Measurements from ENCODE around the gene ZACN.
"Not testable (repeated sequence)": the region's sequence is repeated elsewhere in the genome, so short reads cannot be mapped to it uniquely, and the experiment has no call there.

Gene ZACN

DNA sequence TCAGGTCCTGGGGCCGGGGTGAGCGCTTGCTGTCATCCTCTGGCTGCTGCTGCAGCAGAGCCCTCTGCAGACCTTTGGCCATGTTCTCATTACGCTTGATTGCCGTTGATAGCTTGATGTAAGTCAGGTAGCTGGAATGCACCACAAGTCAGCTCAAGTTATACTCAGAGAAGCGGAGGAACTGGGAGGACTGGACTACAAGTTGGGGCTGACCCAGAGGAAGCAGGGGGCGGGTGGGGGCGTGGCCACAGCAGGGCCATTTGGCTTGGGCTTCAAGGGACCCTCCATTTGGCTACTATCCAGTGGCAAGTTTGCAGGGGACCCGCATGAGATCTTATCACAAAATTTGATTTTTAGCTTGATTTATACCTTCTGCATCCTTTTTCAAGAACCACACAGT is 32.9 kb upstream of the ZACN start:
- Histone ChIP-seq H3K36me3 (ENCODE audit: control insufficient read depth, insufficient read depth, low read length) (peaks cover 23% of the 10 kb centered on the region), H3K4me3 (ENCODE audit: low read length) (no peak overlapping the region), H3K27me3 (ENCODE audit: control insufficient read depth, insufficient read depth, low read length) (no peaks in the 10 kb centered on the region), H3K9ac (ENCODE audit: low read length) (no peak overlapping the region), H3K9me3 (ENCODE audit: control insufficient read depth, low read length) (no peaks in the 10 kb centered on the region), H3K4me1 (ENCODE audit: control insufficient read depth, insufficient read depth, low read length) (peaks cover 6% of the 10 kb centered on the region)

GRCh38 chr17:76048025-76048605 is 30.9 kb upstream of the ZACN start:
- no peak overlapping the region for H3K9ac ChIP-seq (ENCODE audit: low read length)
- H3K4me3 ChIP-seq (ENCODE audit: low read length), result no peak overlapping the region
- no peaks in the 10 kb centered on the region for H3K9me3 ChIP-seq (ENCODE audit: control insufficient read depth, low read length)
- peaks cover 11% of the 10 kb centered on the region for H3K4me1 ChIP-seq (ENCODE audit: control insufficient read depth, insufficient read depth, low read length)
- peaks cover 23% of the 10 kb centered on the region for H3K36me3 ChIP-seq (ENCODE audit: control insufficient read depth, insufficient read depth, low read length)
- no peaks in the 10 kb centered on the region for H3K27me3 ChIP-seq (ENCODE audit: control insufficient read depth, insufficient read depth, low read length)

DNA sequence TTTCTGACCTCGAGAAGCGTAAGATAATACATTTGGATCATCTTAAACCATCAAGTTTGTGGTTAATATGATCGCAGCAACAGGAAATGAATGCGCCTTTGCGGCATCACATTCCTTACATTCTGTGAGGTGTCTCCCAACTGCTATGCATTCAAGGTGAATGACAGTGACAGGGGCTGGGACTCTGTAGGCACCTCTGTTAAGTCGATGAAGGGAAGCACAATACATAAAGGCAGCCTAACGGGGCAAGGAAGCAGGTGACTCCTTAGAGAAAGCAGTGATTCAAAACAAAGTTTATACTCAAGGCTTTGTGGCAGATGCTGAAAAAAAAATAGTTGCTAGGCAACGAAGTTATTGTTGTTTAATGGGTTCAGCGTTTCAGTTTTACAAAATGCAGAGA is 30.3 kb upstream of the ZACN start:
- Histone ChIP-seq H3K9me3 (ENCODE audit: control insufficient read depth, low read length) (no peaks in the 10 kb centered on the region), H3K9ac (ENCODE audit: low read length) (no peak overlapping the region), H3K4me1 (ENCODE audit: control insufficient read depth, insufficient read depth, low read length) (peaks cover 16% of the 10 kb centered on the region), H3K4me3 (ENCODE audit: low read length) (no peak overlapping the region), H3K36me3 (ENCODE audit: control insufficient read depth, insufficient read depth, low read length) (peaks cover 23% of the 10 kb centered on the region), H3K27me3 (ENCODE audit: control insufficient read depth, insufficient read depth, low read length) (no peaks in the 10 kb centered on the region)

DNA sequence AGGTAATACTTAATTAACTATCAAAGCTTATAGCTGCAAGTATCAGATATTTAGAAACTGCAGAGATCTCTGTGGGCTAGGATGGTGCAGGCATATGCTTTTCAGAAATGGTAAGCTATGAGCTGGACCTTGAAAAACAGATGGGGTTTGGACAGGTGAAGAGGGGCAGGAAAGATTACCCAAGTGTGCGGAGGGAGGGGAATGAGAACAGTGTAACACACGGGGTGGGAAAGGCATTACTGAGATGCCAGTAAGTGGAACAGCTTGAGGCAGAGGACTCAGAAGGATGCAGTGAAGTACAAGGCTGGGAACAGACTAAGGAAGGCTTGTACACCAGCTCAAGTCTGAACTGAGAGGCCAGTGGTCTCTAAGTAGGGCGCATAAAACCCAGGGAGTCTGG is 29.7 kb upstream of the ZACN start:
- peaks cover 19% of the 10 kb centered on the region for H3K36me3 ChIP-seq (ENCODE audit: control insufficient read depth, insufficient read depth, low read length)
- no peaks in the 10 kb centered on the region for H3K27me3 ChIP-seq (ENCODE audit: control insufficient read depth, insufficient read depth, low read length)
- H3K9me3 ChIP-seq (ENCODE audit: control insufficient read depth, low read length), result no peaks in the 10 kb centered on the region
- H3K4me3 ChIP-seq (ENCODE audit: low read length), result no peak overlapping the region
- H3K4me1 ChIP-seq (ENCODE audit: control insufficient read depth, insufficient read depth, low read length), result peaks cover 21% of the 10 kb centered on the region
- no peak overlapping the region for H3K9ac ChIP-seq (ENCODE audit: low read length)

- no peaks in the 10 kb centered on the region for H3K9me3 ChIP-seq (ENCODE audit: control insufficient read depth, low read length)
- H3K4me3 ChIP-seq (ENCODE audit: low read length), result no peak overlapping the region
- H3K9ac ChIP-seq (ENCODE audit: low read length), result no peak overlapping the region
- H3K4me1 ChIP-seq (ENCODE audit: control insufficient read depth, insufficient read depth, low read length), result peaks cover 21% of the 10 kb centered on the region
- H3K36me3 ChIP-seq (ENCODE audit: control insufficient read depth, insufficient read depth, low read length), result peaks cover 14% of the 10 kb centered on the region
- no peaks in the 10 kb centered on the region for H3K27me3 ChIP-seq (ENCODE audit: control insufficient read depth, insufficient read depth, low read length)
These were observed 29.0 kb upstream of the ZACN start for GRCh38 chr17:76049836-76050537.

DNA sequence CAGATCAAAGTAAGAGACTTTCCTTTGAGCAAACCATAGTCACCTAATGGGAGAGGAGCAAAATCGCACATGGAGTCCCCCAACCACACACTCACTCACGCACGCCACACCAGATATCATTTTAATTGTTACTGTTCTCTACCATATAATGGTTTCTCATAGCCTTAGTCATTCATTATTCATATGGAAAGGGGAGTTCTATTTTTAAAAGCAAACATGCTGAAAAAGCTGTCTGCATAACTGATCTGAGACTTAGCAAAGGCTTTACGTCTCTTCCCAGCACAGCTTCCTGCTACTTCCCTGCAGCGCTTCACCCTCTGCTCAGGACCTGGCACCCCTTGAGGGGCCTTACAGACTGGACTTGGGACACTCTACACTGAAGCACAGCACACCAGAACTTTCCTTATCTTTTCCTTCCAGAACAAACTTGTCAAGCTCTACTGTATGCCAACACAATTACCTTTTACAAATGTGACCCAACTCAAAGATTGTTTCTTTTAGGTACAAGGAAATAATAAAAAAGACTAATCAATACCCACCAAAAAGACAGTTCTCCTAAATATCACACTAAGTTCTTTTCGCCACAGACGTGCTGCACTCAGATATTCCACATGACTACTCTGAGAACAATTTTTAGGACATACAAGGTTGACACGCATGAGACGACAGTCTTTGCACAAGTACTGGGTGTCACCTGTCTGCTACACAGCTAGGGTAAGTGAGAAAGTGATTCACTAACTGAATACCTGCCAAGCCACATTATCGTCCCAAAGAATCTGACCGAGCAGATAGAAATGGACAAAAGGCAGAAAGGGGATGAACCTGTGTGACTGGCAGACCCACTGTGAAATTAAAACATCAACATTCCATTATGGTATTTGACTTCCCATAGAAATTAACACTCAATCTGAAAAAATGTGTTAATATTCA is 28.2 kb upstream of the ZACN start:
- Histone ChIP-seq H3K4me3 (ENCODE audit: low read length) (no peak overlapping the region), H3K9ac (ENCODE audit: low read length) (no peak overlapping the region), H3K9me3 (ENCODE audit: control insufficient read depth, low read length) (no peaks in the 10 kb centered on the region), H3K36me3 (ENCODE audit: control insufficient read depth, insufficient read depth, low read length) (peaks cover 14% of the 10 kb centered on the region), H3K4me1 (ENCODE audit: control insufficient read depth, insufficient read depth, low read length) (peaks cover 21% of the 10 kb centered on the region), H3K27me3 (ENCODE audit: control insufficient read depth, insufficient read depth, low read length) (no peaks in the 10 kb centered on the region)

DNA sequence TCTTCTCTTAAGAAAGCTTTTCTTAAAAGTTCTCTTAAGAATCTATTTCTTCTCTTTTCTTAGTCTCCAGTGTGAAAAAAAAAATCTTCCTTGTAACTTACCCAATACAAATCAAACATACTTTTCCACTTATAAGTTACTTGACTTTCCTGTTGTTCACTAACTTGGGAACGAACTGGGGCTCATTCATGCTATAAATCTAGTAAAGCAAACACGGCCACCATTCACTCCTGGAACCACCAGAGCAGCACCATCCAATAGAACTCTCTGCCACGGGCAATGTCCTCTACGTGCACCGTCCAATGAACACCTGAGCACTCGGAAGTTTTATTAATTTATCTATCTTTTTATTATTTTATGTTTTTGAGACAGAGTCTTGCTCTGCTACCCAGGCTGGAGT is 27.4 kb upstream of the ZACN start:
- Histone ChIP-seq H3K36me3 (ENCODE audit: control insufficient read depth, insufficient read depth, low read length) (peaks cover 21% of the 10 kb centered on the region), H3K4me3 (ENCODE audit: low read length) (no peak overlapping the region), H3K27me3 (ENCODE audit: control insufficient read depth, insufficient read depth, low read length) (no peaks in the 10 kb centered on the region), H3K4me1 (ENCODE audit: control insufficient read depth, insufficient read depth, low read length) (peaks cover 21% of the 10 kb centered on the region), H3K9me3 (ENCODE audit: control insufficient read depth, low read length) (no peaks in the 10 kb centered on the region), H3K9ac (ENCODE audit: low read length) (no peak overlapping the region)

GRCh38 chr17:76053246-76054111 is 25.5 kb upstream of the ZACN start:
- Histone ChIP-seq H3K9me3 (ENCODE audit: control insufficient read depth, low read length) (no peaks in the 10 kb centered on the region), H3K9ac (ENCODE audit: low read length) (no peak overlapping the region), H3K36me3 (ENCODE audit: control insufficient read depth, insufficient read depth, low read length) (peaks cover 20% of the 10 kb centered on the region), H3K4me3 (ENCODE audit: low read length) (no peak overlapping the region), H3K4me1 (ENCODE audit: control insufficient read depth, insufficient read depth, low read length) (peaks cover 21% of the 10 kb centered on the region), H3K27me3 (ENCODE audit: control insufficient read depth, insufficient read depth, low read length) (no peaks in the 10 kb centered on the region)

- H3K27me3 ChIP-seq (ENCODE audit: control insufficient read depth, insufficient read depth, low read length), result no peaks in the 10 kb centered on the region
- H3K4me3 ChIP-seq (ENCODE audit: low read length), result no peak overlapping the region
- no peaks in the 10 kb centered on the region for H3K9me3 ChIP-seq (ENCODE audit: control insufficient read depth, low read length)
- peaks cover 18% of the 10 kb centered on the region for H3K36me3 ChIP-seq (ENCODE audit: control insufficient read depth, insufficient read depth, low read length)
- H3K4me1 ChIP-seq (ENCODE audit: control insufficient read depth, insufficient read depth, low read length), result peaks cover 21% of the 10 kb centered on the region
- H3K9ac ChIP-seq (ENCODE audit: low read length), result no peak overlapping the region
These were observed 24.9 kb upstream of the ZACN start for GRCh38 chr17:76054112-76054476.

DNA sequence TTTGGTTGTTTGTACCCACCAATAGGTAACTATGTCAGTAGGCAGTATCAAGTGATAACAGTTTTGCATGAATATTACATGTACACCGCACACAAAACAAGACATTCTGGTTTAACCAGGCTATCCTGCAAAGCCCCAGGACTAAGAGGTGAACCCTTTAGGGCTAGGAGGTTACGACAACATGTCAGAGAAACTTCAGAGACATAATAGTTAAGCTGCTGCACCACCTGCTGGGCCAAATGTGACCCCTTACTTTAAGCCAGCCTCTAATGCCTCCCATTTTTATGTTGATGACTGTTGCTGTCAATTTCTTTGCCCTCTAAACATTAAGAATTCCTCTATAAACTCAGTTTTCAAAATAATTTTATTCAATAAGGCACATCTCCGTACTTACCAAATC is 22.1 kb upstream of the ZACN start:
- H3K4me3 ChIP-seq (ENCODE audit: low read length), result no peak overlapping the region
- H3K9ac ChIP-seq (ENCODE audit: low read length), result no peak overlapping the region
- no peaks in the 10 kb centered on the region for H3K9me3 ChIP-seq (ENCODE audit: control insufficient read depth, low read length)
- H3K4me1 ChIP-seq (ENCODE audit: control insufficient read depth, insufficient read depth, low read length), result peaks cover 13% of the 10 kb centered on the region
- peaks cover 21% of the 10 kb centered on the region for H3K36me3 ChIP-seq (ENCODE audit: control insufficient read depth, insufficient read depth, low read length)
- H3K27me3 ChIP-seq (ENCODE audit: control insufficient read depth, insufficient read depth, low read length), result no peaks in the 10 kb centered on the region

GRCh38 chr17:76058264-76058663 is 20.7 kb upstream of the ZACN start:
- not testable (repeated sequence) for H3K4me1 ChIP-seq (ENCODE audit: control insufficient read depth, insufficient read depth, low read length); H3K9ac ChIP-seq (ENCODE audit: low read length); H3K9me3 ChIP-seq (ENCODE audit: control insufficient read depth, low read length); H3K27me3 ChIP-seq (ENCODE audit: control insufficient read depth, insufficient read depth, low read length); H3K4me3 ChIP-seq (ENCODE audit: low read length)
- H3K36me3 ChIP-seq (ENCODE audit: control insufficient read depth, insufficient read depth, low read length), result peaks cover 21% of the 10 kb centered on the region
